Endothelial cell of umbilical vein (primary cell): ENCODE results near the gene DNAAF5. TPM values are rescaled to one million over a fixed set of nuclear protein-coding genes. Genes with fewer than 3 reads are reported as not detected.

Source experiments
- BruUV-seq: library from RNA; stranded (reverse); fragments of 400-500 nt; replicated peaks from 2 replicates; lab custom pipeline; 2021; lab: Mats Ljungman, UMichigan
- CTCF ChIA-PET: fragments of 300-600, 350-600 bp; sonication (Branson Sonifier 250); formaldehyde crosslinking; loops from one replicate; lab custom pipeline; 2021; ENCODE audit warnings: antibody characterized with exemption, inconsistent platforms; lab: Charles Lee
- POLR2A ChIA-PET: fragments of 300-600, 350-600 bp; sonication (Branson Sonifier 250); formaldehyde crosslinking; loops from one replicate; lab custom pipeline; 2021; ENCODE audit warnings: antibody characterized with exemption, inconsistent platforms; lab: Charles Lee
- DNase-seq: peaks from one replicate; pipeline ENCODE4 v3.0.0-alpha.2; 2011; ENCODE audit warnings: low read depth, low spot score
- FAIRE-seq: peaks from 2 replicates; lab custom pipeline; 2011; peaks lifted over from hg19 to GRCh38; lab: Jason Lieb, UNC
- H2AFZ ChIP-seq: 2 replicates; pipeline ENCODE4 v1.6.0; 2012; ENCODE audit warnings: low read depth, low read length, control low read depth, inconsistent platforms
- H3K27ac ChIP-seq: 2 replicates; pipeline ENCODE4 v1.5.1; 2011; ENCODE audit warnings: low read depth, mild to moderate bottlenecking, control low read depth, low read length, moderate library complexity; ENCODE audit not compliant: insufficient read depth
- H3K27me3 ChIP-seq, 2 experiments: 2 replicates each; pipeline versions ENCODE4 v1.6.0 to v1.6.1; 2011; ENCODE audit warnings: low read length in 2 of 2, mixed read lengths in 1 of 2; ENCODE audit not compliant: control insufficient read depth in 2 of 2, insufficient read depth in 2 of 2
- H3K36me3 ChIP-seq, 2 experiments: 2 replicates in 1 of 2; 3 replicates in 1 of 2; pipeline ENCODE4 v1.5.1; 2011; ENCODE audit warnings: low read length in 2 of 2, mild to moderate bottlenecking in 1 of 2, moderate library complexity in 1 of 2; ENCODE audit not compliant: control insufficient read depth in 2 of 2, insufficient read depth in 2 of 2; ENCODE audit errors: extremely low read depth in 1 of 2
- H3K4me1 ChIP-seq: 3 replicates; pipeline ENCODE4 v1.5.1; 2011; ENCODE audit warnings: mild to moderate bottlenecking, low read length; ENCODE audit not compliant: control insufficient read depth, insufficient read depth; ENCODE audit errors: extremely low read depth
- H3K4me2 ChIP-seq: 2 replicates; pipeline ENCODE4 v1.6.1; 2011; ENCODE audit warnings: low read length, control low read depth, mixed read lengths; ENCODE audit not compliant: insufficient read depth
- H3K4me3 ChIP-seq, 3 experiments: fragments of 200-600 bp in 1 of 3; sonication (generic), shearing (Covaris generic) in 1 of 3; replicated peaks in 1 of 3; 2 replicates each; pipeline ENCODE4 v1.5.1; 2011 to 2016; ENCODE audit warnings: control low read depth in 3 of 3, low read length in 3 of 3, mild to moderate bottlenecking in 2 of 3, inconsistent platforms in 1 of 3, low read depth in 1 of 3, moderate library complexity in 1 of 3; ENCODE audit not compliant: insufficient read depth in 1 of 3
- H3K79me2 ChIP-seq: 2 replicates; pipeline ENCODE4 v1.6.0; 2012; ENCODE audit warnings: low read length, inconsistent platforms; ENCODE audit not compliant: control insufficient read depth, insufficient read depth
- H3K9ac ChIP-seq: replicated peaks from 2 replicates; pipeline ENCODE3; 2011; ENCODE audit warnings: low read length, control low read depth; ENCODE audit not compliant: insufficient read depth; ENCODE audit errors: extremely low read depth
- H3K9me1 ChIP-seq: replicated peaks from 3 replicates; pipeline ENCODE4 v1.6.0; 2011; ENCODE audit warnings: mild to moderate bottlenecking, low read length; ENCODE audit not compliant: control insufficient read depth, insufficient read depth; ENCODE audit errors: extremely low read depth
- H3K9me3 ChIP-seq: replicated peaks from 2 replicates; pipeline ENCODE4 v1.5.1; 2012; ENCODE audit warnings: low read length, inconsistent platforms; ENCODE audit not compliant: control insufficient read depth, insufficient read depth
- H4K20me1 ChIP-seq: replicated peaks from 2 replicates; pipeline ENCODE3; 2011; ENCODE audit warnings: mild to moderate bottlenecking, low read length; ENCODE audit not compliant: control insufficient read depth, insufficient read depth; ENCODE audit errors: extremely low read depth
- EZH2 ChIP-seq: IDR thresholded peaks from 2 replicates; pipeline ENCODE4 v1.6.1; 2012; ENCODE audit warnings: borderline replicate concordance, low read depth, mild to moderate bottlenecking, moderate library complexity, low read length, inconsistent platforms; ENCODE audit not compliant: severe bottlenecking
- FOS ChIP-seq: IDR thresholded peaks from 2 replicates; pipeline ENCODE4 v1.6.1; 2011; ENCODE audit warnings: mild to moderate bottlenecking, low read length, moderate library complexity, borderline replicate concordance; ENCODE audit not compliant: insufficient read depth
- GATA2 ChIP-seq: IDR thresholded peaks from 2 replicates; pipeline ENCODE4 v1.7.0; 2011; ENCODE audit warnings: low read depth, mild to moderate bottlenecking, moderate library complexity, mixed read lengths, low read length; ENCODE audit not compliant: insufficient read length, insufficient read depth
- JUN ChIP-seq: IDR thresholded peaks from 2 replicates; pipeline ENCODE4 v1.6.1; 2011; ENCODE audit warnings: borderline replicate concordance, low read depth; ENCODE audit not compliant: insufficient read length, insufficient read depth
- MYC ChIP-seq: IDR thresholded peaks from one replicate; pipeline ENCODE4 v1.6.1; 2011; ENCODE audit warnings: mild to moderate bottlenecking, low read depth, low read length
- POLR2A ChIP-seq: IDR thresholded peaks from 2 replicates; pipeline ENCODE4 v1.6.1; 2012; ENCODE audit warnings: low read depth, mild to moderate bottlenecking, control low read depth, low read length
- POLR2AphosphoS5 ChIP-seq: IDR thresholded peaks from 2 replicates; pipeline ENCODE4 v1.6.1; 2012; ENCODE audit warnings: low read depth, mild to moderate bottlenecking, control low read depth, low read length, moderate library complexity; ENCODE audit not compliant: insufficient read depth
- dilution Hi-C: fragments of 300-500 bp; cut with MboI; formaldehyde crosslinking; loops from one replicate; pipeline ENCODE4 v1.15.0; 2019; ENCODE audit warnings: low sequenced_read_pairs; ENCODE audit not compliant: extremely low pct_ligation_motif_present
- intact Hi-C: fragments of 100-400 bp; cut with micrococcal nuclease; formaldehyde crosslinking; loops from one replicate; pipeline ENCODE4 v1.10.0; 2022
- polyA plus RNA-seq, 4 experiments: library from polyadenylated mRNA; depleted of rRNA in 3 of 4; stranded (reverse) in 3 of 4; unstranded in 1 of 4; fragments of >200 nt; gene quantifications; 2 replicates each; pipeline versions ENCODE4 v1.2.1 to v1.2.3, GENCODE V29; 2011 to 2012; ENCODE audit warnings: missing spikeins in 1 of 4
- total RNA-seq: library from RNA; stranded (reverse); gene quantifications from 2 replicates; pipeline ENCODE4 v1.2.3, GENCODE V29; 2021
- TF ChIP-seq, protein P1 (sequence below), 2 donors: IDR thresholded peaks; 1 replicate in 1 of 2; 2 replicates in 1 of 2; pipeline ENCODE4 v1.5.1; 2011; ENCODE audit warnings: low read length in 2 of 2, mild to moderate bottlenecking in 2 of 2, moderate library complexity in 2 of 2, control low read depth in 1 of 2, inconsistent platforms in 1 of 2, low read depth in 1 of 2; ENCODE audit not compliant: insufficient read depth in 1 of 2; ENCODE audit errors: extremely low read depth in 1 of 2
- TF ChIP-seq, protein P2 (sequence below): IDR thresholded peaks from 2 replicates; pipeline ENCODE4 v1.6.1; 2011; ENCODE audit not compliant: insufficient read depth, insufficient read length

The DNAAF5 gene
- total and polyA plus RNA-seq, 2 donors (not counting 3 experiments of a cell fraction or from before 2014, with no cell fraction given): 49.3 to 65.5 TPM

DNA sequence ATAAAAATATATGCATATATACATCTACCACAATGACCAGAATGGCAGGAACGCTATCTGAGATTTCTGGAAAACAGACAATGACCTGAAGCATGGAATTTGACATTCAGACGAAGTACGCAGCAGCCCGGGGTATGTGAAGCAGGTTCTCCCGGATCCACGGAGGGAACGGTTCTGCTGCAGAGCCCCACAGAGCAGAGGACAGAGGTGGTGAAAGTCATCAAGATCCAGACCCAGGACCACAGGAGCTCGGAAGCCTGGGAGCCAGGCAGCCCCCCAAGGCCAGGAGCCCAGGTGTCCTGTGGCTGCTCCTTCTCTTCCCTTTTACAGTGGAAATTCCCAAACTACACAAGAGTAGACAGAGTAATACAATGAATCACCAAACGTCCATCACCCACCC, 42.1 kb upstream of the DNAAF5 start:
- FAIRE-seq (no peak), DNase-seq (no peak)
- ChIA-PET POLR2A (no interaction called here), CTCF (no interaction called here)
- Histone ChIP-seq H4K20me1 (no peaks in the 10 kb centered on the region), H3K4me3 (no peak overlapping the region), H2AFZ (no peak overlapping the region), H3K9ac (no peak overlapping the region), H3K27me3 (no peaks in the 10 kb centered on the region), H3K4me2 (no peak overlapping the region), H3K9me1 (no peaks in the 10 kb centered on the region), H3K27ac (no peak overlapping the region), H3K36me3 (peaks cover 0 to 5% of the 10 kb centered on the region in 2 experiments), H3K79me2 (no peaks in the 10 kb centered on the region), H3K4me1 (no peaks in the 10 kb centered on the region), H3K9me3 (peaks cover 2% of the 10 kb centered on the region)
- TF ChIP-seq MYC (no peak), POLR2AphosphoS5 (no peak), FOS (no peak), POLR2A (no peak), EZH2 (no peak), JUN (no peak), GATA2 (no peak)
- TF ChIP-seq, protein P1, sequence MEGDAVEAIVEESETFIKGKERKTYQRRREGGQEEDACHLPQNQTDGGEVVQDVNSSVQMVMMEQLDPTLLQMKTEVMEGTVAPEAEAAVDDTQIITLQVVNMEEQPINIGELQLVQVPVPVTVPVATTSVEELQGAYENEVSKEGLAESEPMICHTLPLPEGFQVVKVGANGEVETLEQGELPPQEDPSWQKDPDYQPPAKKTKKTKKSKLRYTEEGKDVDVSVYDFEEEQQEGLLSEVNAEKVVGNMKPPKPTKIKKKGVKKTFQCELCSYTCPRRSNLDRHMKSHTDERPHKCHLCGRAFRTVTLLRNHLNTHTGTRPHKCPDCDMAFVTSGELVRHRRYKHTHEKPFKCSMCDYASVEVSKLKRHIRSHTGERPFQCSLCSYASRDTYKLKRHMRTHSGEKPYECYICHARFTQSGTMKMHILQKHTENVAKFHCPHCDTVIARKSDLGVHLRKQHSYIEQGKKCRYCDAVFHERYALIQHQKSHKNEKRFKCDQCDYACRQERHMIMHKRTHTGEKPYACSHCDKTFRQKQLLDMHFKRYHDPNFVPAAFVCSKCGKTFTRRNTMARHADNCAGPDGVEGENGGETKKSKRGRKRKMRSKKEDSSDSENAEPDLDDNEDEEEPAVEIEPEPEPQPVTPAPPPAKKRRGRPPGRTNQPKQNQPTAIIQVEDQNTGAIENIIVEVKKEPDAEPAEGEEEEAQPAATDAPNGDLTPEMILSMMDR (IDR thresholded peaks at IDR 0.05; ENCODE audit: extremely low read depth in 1 of 2, insufficient read depth in 1 of 2, low read depth in 1 of 2, low read length in 2 of 2): no peak
- TF ChIP-seq, protein P2, sequence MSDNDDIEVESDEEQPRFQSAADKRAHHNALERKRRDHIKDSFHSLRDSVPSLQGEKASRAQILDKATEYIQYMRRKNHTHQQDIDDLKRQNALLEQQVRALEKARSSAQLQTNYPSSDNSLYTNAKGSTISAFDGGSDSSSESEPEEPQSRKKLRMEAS: no peak
- no TSS peak for BruUV-seq
- dilution Hi-C loops: no loop called here
- intact Hi-C loops: no loop called here
